GM18508 (cell line): Measurements from ENCODE around the gene PMPCA.

Experiments used
- ATAC-seq: cut with Tn5 transposase; IDR thresholded peaks from one replicate; pipeline ENCODE4 v1.9.1; 2021; ENCODE audit warnings: moderate number of reproducible peaks; ENCODE audit not compliant: insufficient read depth, unreplicated experiment

Gene PMPCA

GRCh38 chr9:136433043-136433715 is 22.7 kb downstream of the PMPCA start:
- ATAC-seq = no peak

GRCh38 chr9:136433849-136434579 is 23.6 kb downstream of the PMPCA start:
- no peak for ATAC-seq

- no peak for ATAC-seq
Observed at GRCh38 chr9:136434580-136435169, 24.2 kb downstream of the PMPCA start.

GRCh38 chr9:136436055-136436634 is 25.7 kb downstream of the PMPCA start:
- ATAC-seq = no peak

- ATAC-seq = no peak
Observed at GRCh38 chr9:136437430-136437829, 27.0 kb downstream of the PMPCA start.

GRCh38 chr9:136437839-136438547 is 27.5 kb downstream of the PMPCA start:
- ATAC-seq = no peak

- ATAC-seq = no peak
Observed at GRCh38 chr9:136438548-136439480, 28.4 kb downstream of the PMPCA start.

GRCh38 chr9:136439481-136440408 is 29.3 kb downstream of the PMPCA start, which contains the start of gene INPP5E:
TSS of gene INPP5E (minus strand) at chr9:136439845. CDS start at chr9:136439419, 426 bp downstream.
- ATAC-seq = no peak

GRCh38 chr9:136441191-136441680 is 30.8 kb downstream of the PMPCA start:
- no peak for ATAC-seq

- ATAC-seq = no peak
Observed at GRCh38 chr9:136441681-136442245, 31.3 kb downstream of the PMPCA start.

- no peak for ATAC-seq
Observed at GRCh38 chr9:136442265-136442664, 31.8 kb downstream of the PMPCA start.

- no peak for ATAC-seq
Observed at GRCh38 chr9:136443087-136443486, 32.6 kb downstream of the PMPCA start.

GRCh38 chr9:136443687-136444086 is 33.2 kb downstream of the PMPCA start:
- ATAC-seq = no peak

GRCh38 chr9:136444102-136444501 is 33.6 kb downstream of the PMPCA start:
- ATAC-seq = no peak

- no peak for ATAC-seq
Observed at GRCh38 chr9:136445799-136446198, 35.3 kb downstream of the PMPCA start.

GRCh38 chr9:136447173-136447778 is 36.8 kb downstream of the PMPCA start:
- no peak for ATAC-seq

GRCh38 chr9:136448655-136449054 is 38.2 kb downstream of the PMPCA start:
- ATAC-seq = no peak
